Measurements from ENCODE around the gene RTN4RL2. TPM values are rescaled to one million over a fixed set of nuclear protein-coding genes. Genes with fewer than 3 reads are reported as not detected.

RTN4RL2 gene
- total RNA-seq, 1 donor from 2014 or later, result 4.8 TPM

- ATAC-seq, result peak; percentile 79 to 84
- Histone ChIP-seq H3K27ac (peak overlapping the region; percentile 68), H3K36me3 (no peaks in the 10 kb centered on the region), H3K4me1 (peaks cover 17% of the 10 kb centered on the region), H3K27me3 (ENCODE audit: low read depth) (no peaks in the 10 kb centered on the region), H3K4me3 (peak overlapping the region; percentile 97), H3K9me3 (no peaks in the 10 kb centered on the region)
- no peak for TF ChIP-seq CTCF (IDR thresholded peaks at IDR 0.05)
- intact Hi-C loops (cut with DNase I), result no loop called here
- DNase-seq, result peak; percentile 78
Observed at GRCh38 chr11:57514538-57515331, 54.4 kb downstream of the RTN4RL2 start.

GRCh38 chr11:57515332-57516060, 55.2 kb downstream of the RTN4RL2 start, which contains the start of gene SLC43A1:
SLC43A1 (minus strand) TSS chr11:57515702; CDS start chr11:57514111, 1,591 bp downstream.
- peaks cover 17% of the 10 kb centered on the region for H3K4me1 ChIP-seq
- no peak for TF ChIP-seq CTCF (IDR thresholded peaks at IDR 0.05)
- peak within 1 kb of the TSS; percentile 97 for H3K4me3 ChIP-seq
- no peaks in the 10 kb centered on the region for H3K36me3 ChIP-seq
- H3K27ac ChIP-seq, result peak within 1 kb of the TSS; percentile 68
- intact Hi-C loops (cut with DNase I), result no loop called here
- H3K27me3 ChIP-seq (ENCODE audit: low read depth), result no peaks in the 10 kb centered on the region
- DNase-seq, result peak; percentile 68
- H3K9me3 ChIP-seq, result no peaks in the 10 kb centered on the region
- peak; percentile 67 to 79 for ATAC-seq

GRCh38 chr11:57516061-57516443, 55.7 kb downstream of the RTN4RL2 start:
- no peaks in the 10 kb centered on the region for H3K9me3 ChIP-seq
- intact Hi-C loops (cut with DNase I), result no loop called here
- no peaks in the 10 kb centered on the region for H3K36me3 ChIP-seq
- DNase-seq, result no peak
- H3K4me1 ChIP-seq, result peaks cover 17% of the 10 kb centered on the region
- ATAC-seq, result no peak
- TF ChIP-seq CTCF (IDR thresholded peaks at IDR 0.05), result no peak
- peak overlapping the region; percentile 68 for H3K27ac ChIP-seq
- no peaks in the 10 kb centered on the region for H3K27me3 ChIP-seq (ENCODE audit: low read depth)
- peak overlapping the region; percentile 97 for H3K4me3 ChIP-seq

- H3K4me1 ChIP-seq, result no peaks in the 10 kb centered on the region
- H3K27ac ChIP-seq, result no peak overlapping the region
- no peaks in the 10 kb centered on the region for H3K27me3 ChIP-seq (ENCODE audit: low read depth)
- no peak for ATAC-seq
- no peak for DNase-seq
- H3K9me3 ChIP-seq, result no peaks in the 10 kb centered on the region
- TF ChIP-seq CTCF (IDR thresholded peaks at IDR 0.05), result no peak
- H3K4me3 ChIP-seq, result no peak overlapping the region
- no peaks in the 10 kb centered on the region for H3K36me3 ChIP-seq
- intact Hi-C loops (cut with DNase I), result no loop called here
Observed at GRCh38 chr11:57521116-57521515, 60.8 kb downstream of the RTN4RL2 start.

- no peak for ATAC-seq
- H3K9me3 ChIP-seq, result no peaks in the 10 kb centered on the region
- TF ChIP-seq CTCF (IDR thresholded peaks at IDR 0.05), result no peak
- no peak overlapping the region for H3K4me3 ChIP-seq
- intact Hi-C loops (cut with DNase I), result no loop called here
- no peaks in the 10 kb centered on the region for H3K4me1 ChIP-seq
- no peaks in the 10 kb centered on the region for H3K27me3 ChIP-seq (ENCODE audit: low read depth)
- no peak overlapping the region for H3K27ac ChIP-seq
- H3K36me3 ChIP-seq, result peaks cover 7% of the 10 kb centered on the region
- no peak for DNase-seq
Observed at GRCh38 chr11:57523419-57523818, 63.1 kb downstream of the RTN4RL2 start.

Other genes with a start within 250 kb of the RTN4RL2 start
- 4.1 TPM for gene APLNR, start 223.3 kb upstream of the RTN4RL2 start, total RNA-seq
- gene TNKS1BP1, start 135.6 kb upstream of the RTN4RL2 start, total RNA-seq, result 147 TPM
- 62.2 TPM for gene SSRP1, start 124.6 kb upstream of the RTN4RL2 start, total RNA-seq
- not detected for gene P2RX3, start 122.2 kb upstream of the RTN4RL2 start, total RNA-seq
- gene PRG3, start 79.4 kb upstream of the RTN4RL2 start, total RNA-seq, result not detected
- not detected for gene PRG2, start 69.9 kb upstream of the RTN4RL2 start, total RNA-seq
- gene SLC43A3, start 33.4 kb upstream of the RTN4RL2 start, total RNA-seq, result 102 TPM
- gene SLC43A1, start 55.2 kb downstream of the RTN4RL2 start, total RNA-seq, result 13.2 TPM
- 35.3 TPM for gene TIMM10, start 70.2 kb downstream of the RTN4RL2 start, total RNA-seq
- not detected for gene SMTNL1, start 77.1 kb downstream of the RTN4RL2 start, total RNA-seq
- 172 TPM for gene UBE2L6, start 107.1 kb downstream of the RTN4RL2 start, total RNA-seq
- 471 TPM for gene SERPING1, start 137.2 kb downstream of the RTN4RL2 start, total RNA-seq
- gene YPEL4, start 189.4 kb downstream of the RTN4RL2 start, total RNA-seq, result 3.1 TPM
- gene CLP1, start 197.2 kb downstream of the RTN4RL2 start, total RNA-seq, result 12.5 TPM
- 64.4 TPM for gene ZDHHC5, start 207.6 kb downstream of the RTN4RL2 start, total RNA-seq